Measurements from ENCODE around the gene XKR8. TPM values are rescaled to one million over a fixed set of nuclear protein-coding genes. Genes with fewer than 3 reads are reported as not detected.

The XKR8 gene, protein sequence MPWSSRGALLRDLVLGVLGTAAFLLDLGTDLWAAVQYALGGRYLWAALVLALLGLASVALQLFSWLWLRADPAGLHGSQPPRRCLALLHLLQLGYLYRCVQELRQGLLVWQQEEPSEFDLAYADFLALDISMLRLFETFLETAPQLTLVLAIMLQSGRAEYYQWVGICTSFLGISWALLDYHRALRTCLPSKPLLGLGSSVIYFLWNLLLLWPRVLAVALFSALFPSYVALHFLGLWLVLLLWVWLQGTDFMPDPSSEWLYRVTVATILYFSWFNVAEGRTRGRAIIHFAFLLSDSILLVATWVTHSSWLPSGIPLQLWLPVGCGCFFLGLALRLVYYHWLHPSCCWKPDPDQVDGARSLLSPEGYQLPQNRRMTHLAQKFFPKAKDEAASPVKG
- 20.1 TPM for total RNA-seq (ENCODE audit: unreplicated experiment)
- long read RNA-seq, transcript XKR8-201 (3 exons, 2,692 nt) = major isoform, 31 of 35 reads
- long read RNA-seq, partial matches to known transcripts = 0 of 35 reads
- long read RNA-seq, other reads (novel, unspliced or antisense) = 4 of 35 reads

DNA sequence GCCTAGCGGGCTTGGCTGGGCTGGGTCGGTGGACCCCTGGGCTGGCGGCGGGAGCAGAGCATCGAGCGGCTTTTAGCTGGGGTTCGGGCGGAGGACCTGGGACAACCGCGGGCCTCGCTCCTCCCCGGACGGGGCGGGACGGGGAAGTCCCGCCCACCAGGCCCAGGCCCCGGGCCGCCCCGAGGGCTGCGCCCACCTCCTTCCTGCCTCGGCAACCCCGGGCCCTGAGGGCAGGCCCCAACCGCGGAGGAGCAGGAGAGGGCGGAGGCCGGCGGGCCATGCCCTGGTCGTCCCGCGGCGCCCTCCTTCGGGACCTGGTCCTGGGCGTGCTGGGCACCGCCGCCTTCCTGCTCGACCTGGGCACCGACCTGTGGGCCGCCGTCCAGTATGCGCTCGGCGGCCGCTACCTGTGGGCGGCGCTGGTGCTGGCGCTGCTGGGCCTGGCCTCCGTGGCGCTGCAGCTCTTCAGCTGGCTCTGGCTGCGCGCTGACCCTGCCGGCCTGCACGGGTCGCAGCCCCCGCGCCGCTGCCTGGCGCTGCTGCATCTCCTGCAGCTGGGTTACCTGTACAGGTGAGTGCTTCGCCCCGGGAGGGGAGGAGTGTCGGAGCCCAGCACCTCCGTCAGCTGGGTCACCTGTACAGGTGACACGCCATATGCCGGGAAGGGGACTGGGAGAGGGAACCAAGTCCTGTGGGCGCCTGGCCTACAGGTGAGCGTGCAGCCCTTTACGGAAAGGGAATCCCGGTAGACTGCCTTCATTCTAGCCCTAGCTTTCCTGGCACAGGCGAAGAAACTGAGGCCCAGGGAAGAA is at the start of gene XKR8:
XKR8 (plus strand) TSS at position 182 of the 812 bp plus-strand sequence; CDS start at position 279, 97 bp downstream.
- TF ChIP-seq, protein P1, sequence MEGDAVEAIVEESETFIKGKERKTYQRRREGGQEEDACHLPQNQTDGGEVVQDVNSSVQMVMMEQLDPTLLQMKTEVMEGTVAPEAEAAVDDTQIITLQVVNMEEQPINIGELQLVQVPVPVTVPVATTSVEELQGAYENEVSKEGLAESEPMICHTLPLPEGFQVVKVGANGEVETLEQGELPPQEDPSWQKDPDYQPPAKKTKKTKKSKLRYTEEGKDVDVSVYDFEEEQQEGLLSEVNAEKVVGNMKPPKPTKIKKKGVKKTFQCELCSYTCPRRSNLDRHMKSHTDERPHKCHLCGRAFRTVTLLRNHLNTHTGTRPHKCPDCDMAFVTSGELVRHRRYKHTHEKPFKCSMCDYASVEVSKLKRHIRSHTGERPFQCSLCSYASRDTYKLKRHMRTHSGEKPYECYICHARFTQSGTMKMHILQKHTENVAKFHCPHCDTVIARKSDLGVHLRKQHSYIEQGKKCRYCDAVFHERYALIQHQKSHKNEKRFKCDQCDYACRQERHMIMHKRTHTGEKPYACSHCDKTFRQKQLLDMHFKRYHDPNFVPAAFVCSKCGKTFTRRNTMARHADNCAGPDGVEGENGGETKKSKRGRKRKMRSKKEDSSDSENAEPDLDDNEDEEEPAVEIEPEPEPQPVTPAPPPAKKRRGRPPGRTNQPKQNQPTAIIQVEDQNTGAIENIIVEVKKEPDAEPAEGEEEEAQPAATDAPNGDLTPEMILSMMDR (IDR thresholded peaks at IDR 0.05; ENCODE audit: unreplicated experiment) = no peak
- Mint-ChIP-seq H3K4me1 (ENCODE audit: unreplicated experiment) (peaks cover 12% of the 10 kb centered on the region), H3K27me3 (ENCODE audit: unreplicated experiment) (peaks cover 6% of the 10 kb centered on the region), H3K36me3 (ENCODE audit: low read depth, unreplicated experiment) (peaks cover 3% of the 10 kb centered on the region), H3K4me3 (ENCODE audit: unreplicated experiment) (peak within 1 kb of the TSS; percentile 86), H3K9me3 (ENCODE audit: unreplicated experiment) (no peaks in the 10 kb centered on the region), H3K27ac (ENCODE audit: unreplicated experiment) (peak within 1 kb of the TSS; percentile 70)
- peak; percentile 85 for DNase-seq (ENCODE audit: low spot score)

DNA sequence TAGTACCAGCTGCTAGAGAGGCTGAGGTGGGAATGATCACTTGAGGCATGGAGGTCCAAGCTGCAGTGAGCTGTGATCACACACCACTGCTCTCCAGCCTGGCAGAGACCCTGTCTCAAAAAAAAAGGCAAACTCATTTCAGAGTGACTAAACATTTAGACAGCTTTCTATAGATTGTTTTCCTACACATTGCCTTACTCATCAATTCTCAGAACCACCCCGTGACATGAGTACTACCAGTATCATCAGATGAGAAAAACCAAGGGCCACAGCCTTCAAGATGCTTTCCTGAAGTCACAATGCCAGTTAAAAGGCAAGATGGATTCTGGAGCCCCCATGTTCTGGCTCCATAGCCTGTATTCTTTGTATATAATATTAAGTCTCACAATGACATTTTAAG is 47.3 kb upstream of the XKR8 start:
- no peak for DNase-seq (ENCODE audit: low spot score)
- Mint-ChIP-seq H3K9me3 (ENCODE audit: unreplicated experiment) (no peaks in the 10 kb centered on the region), H3K4me3 (ENCODE audit: unreplicated experiment) (no peak overlapping the region), H3K36me3 (ENCODE audit: low read depth, unreplicated experiment) (peaks cover 6% of the 10 kb centered on the region), H3K27me3 (ENCODE audit: unreplicated experiment) (peaks cover 5% of the 10 kb centered on the region), H3K4me1 (ENCODE audit: unreplicated experiment) (peaks cover 9% of the 10 kb centered on the region), H3K27ac (ENCODE audit: unreplicated experiment) (no peak overlapping the region)
- TF ChIP-seq, protein P1 (IDR thresholded peaks at IDR 0.05; ENCODE audit: unreplicated experiment) = no peak

DNA sequence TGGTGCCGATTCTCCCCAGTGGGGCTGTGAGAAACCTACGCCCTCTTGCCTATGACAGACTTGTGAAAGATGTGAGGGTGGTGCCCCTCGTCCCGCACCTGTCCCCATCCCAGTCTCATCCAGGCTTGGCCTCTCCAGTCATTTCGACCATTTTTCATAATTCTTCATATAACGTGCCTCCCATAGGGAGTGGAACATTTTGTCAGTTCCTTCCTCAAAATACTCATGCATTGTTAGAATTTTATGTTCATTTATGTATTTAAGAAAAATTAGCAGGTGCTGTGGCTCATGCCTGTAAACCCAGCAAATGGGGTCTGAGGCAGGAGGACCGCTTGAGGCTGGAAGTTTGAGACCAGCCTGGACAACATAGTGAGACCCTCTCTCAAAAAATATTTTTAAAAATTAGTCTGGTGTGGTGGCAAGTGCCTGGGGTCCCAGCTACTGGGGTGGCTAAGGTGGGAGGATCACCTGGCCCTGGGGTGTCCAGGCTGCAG is 44.6 kb upstream of the XKR8 start:
- H3K36me3 Mint-ChIP-seq (ENCODE audit: low read depth, unreplicated experiment) = peaks cover 3% of the 10 kb centered on the region
- DNase-seq (ENCODE audit: low spot score) = no peak
- TF ChIP-seq, protein P1 (IDR thresholded peaks at IDR 0.05; ENCODE audit: unreplicated experiment) = no peak
- peaks cover 9% of the 10 kb centered on the region for H3K4me1 Mint-ChIP-seq (ENCODE audit: unreplicated experiment)
- no peaks in the 10 kb centered on the region for H3K9me3 Mint-ChIP-seq (ENCODE audit: unreplicated experiment)
- peak overlapping the region; percentile 82 for H3K27ac Mint-ChIP-seq (ENCODE audit: unreplicated experiment)
- H3K27me3 Mint-ChIP-seq (ENCODE audit: unreplicated experiment) = peaks cover 5% of the 10 kb centered on the region
- H3K4me3 Mint-ChIP-seq (ENCODE audit: unreplicated experiment) = peak overlapping the region; percentile 99

DNA sequence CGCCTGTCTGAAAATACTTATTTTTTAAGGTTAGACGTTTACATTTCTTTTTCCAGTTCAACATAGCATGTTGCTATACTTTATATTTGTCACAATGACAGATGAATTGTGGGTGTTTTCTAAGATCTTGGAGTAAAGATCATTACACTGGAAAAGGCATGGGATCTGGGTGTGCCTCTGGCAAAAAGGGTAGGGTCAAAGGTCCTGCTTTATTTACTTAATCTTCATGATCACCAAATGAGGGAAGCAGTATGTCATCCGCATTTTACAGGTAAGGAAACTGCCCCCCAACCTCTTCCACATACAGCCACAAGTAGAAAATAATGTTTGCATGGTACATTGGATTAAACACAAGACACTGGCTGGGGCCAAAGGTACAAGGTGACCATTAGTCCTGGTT is 37.5 kb upstream of the XKR8 start:
- Mint-ChIP-seq H3K4me1 (ENCODE audit: unreplicated experiment) (no peaks in the 10 kb centered on the region), H3K9me3 (ENCODE audit: unreplicated experiment) (no peaks in the 10 kb centered on the region), H3K27me3 (ENCODE audit: unreplicated experiment) (no peaks in the 10 kb centered on the region), H3K4me3 (ENCODE audit: unreplicated experiment) (no peak overlapping the region), H3K36me3 (ENCODE audit: low read depth, unreplicated experiment) (no peaks in the 10 kb centered on the region), H3K27ac (ENCODE audit: unreplicated experiment) (no peak overlapping the region)
- DNase-seq (ENCODE audit: low spot score) = no peak
- TF ChIP-seq, protein P1 (IDR thresholded peaks at IDR 0.05; ENCODE audit: unreplicated experiment) = no peak

All from endothelial cell (in vitro differentiated cells).